GM12874 (cell line): ENCODE measurements around the gene SKOR1.

Source experiments
- CTCF ChIP-seq: IDR thresholded peaks from 2 replicates; pipeline ENCODE4 v1.5.1; 2011; ENCODE audit warnings: low read depth, mild to moderate bottlenecking, control low read depth, low read length, moderate library complexity; ENCODE audit not compliant: insufficient read depth

Gene SKOR1

GRCh38 chr15:67825881-67826716 is 790 bp downstream of the SKOR1 start:
- TF ChIP-seq CTCF, result no peak

- no peak for TF ChIP-seq CTCF
These were observed 1.6 kb downstream of the SKOR1 start for GRCh38 chr15:67826717-67827561.

GRCh38 chr15:67827562-67828277 is 2.4 kb downstream of the SKOR1 start:
- no peak for TF ChIP-seq CTCF

- TF ChIP-seq CTCF, result no peak
These were observed 3.1 kb downstream of the SKOR1 start for GRCh38 chr15:67828278-67828968.

- TF ChIP-seq CTCF, result no peak
These were observed 3.8 kb downstream of the SKOR1 start for GRCh38 chr15:67828969-67829646.

GRCh38 chr15:67829647-67830504 is 4.6 kb downstream of the SKOR1 start:
- no peak for TF ChIP-seq CTCF
